Keratinocyte (primary cell): Measurements from ENCODE around the gene EIF3D.

Source experiments
- EZH2 ChIP-seq: IDR thresholded peaks from one replicate; pipeline ENCODE4 v1.6.1; 2012; ENCODE audit warnings: inconsistent platforms, mild to moderate bottlenecking, low read length, moderate library complexity
- TF ChIP-seq, protein P1 (sequence below), 3 experiments: IDR thresholded peaks in 1 of 3; conservative IDR thresholded peaks in 1 of 3; optimal IDR thresholded peaks in 1 of 3; 2 replicates in 2 of 3; 3 replicates in 1 of 3; pipeline versions ENCODE3 to v1.5.1; 2011; ENCODE audit warnings: low read length in 3 of 3, mild to moderate bottlenecking in 3 of 3, moderate library complexity in 2 of 3, control low read depth in 1 of 3, inconsistent platforms in 1 of 3; ENCODE audit not compliant: insufficient read depth in 2 of 3; ENCODE audit errors: extremely low read depth in 1 of 3

DNA sequence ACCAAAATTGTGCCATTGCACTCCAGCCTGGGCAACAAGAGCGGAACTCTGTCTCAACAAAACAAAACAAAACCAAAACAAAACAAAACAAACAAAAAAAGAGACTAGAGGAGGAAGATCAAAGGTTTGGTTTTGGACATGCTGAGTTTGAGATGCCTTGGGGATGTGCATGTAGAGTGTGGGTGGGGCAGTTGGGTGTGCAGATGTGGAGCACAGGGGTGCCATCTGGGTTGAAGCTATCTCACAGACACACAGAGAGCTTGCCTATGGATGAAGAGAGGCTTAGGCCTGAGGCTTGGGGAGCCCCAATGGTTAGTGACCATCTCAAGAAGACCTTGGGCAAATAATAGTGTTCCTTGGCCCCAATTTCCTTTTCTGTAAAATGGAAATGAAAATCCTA lies 45.8 kb upstream of the EIF3D start:
- TF ChIP-seq, protein P1, sequence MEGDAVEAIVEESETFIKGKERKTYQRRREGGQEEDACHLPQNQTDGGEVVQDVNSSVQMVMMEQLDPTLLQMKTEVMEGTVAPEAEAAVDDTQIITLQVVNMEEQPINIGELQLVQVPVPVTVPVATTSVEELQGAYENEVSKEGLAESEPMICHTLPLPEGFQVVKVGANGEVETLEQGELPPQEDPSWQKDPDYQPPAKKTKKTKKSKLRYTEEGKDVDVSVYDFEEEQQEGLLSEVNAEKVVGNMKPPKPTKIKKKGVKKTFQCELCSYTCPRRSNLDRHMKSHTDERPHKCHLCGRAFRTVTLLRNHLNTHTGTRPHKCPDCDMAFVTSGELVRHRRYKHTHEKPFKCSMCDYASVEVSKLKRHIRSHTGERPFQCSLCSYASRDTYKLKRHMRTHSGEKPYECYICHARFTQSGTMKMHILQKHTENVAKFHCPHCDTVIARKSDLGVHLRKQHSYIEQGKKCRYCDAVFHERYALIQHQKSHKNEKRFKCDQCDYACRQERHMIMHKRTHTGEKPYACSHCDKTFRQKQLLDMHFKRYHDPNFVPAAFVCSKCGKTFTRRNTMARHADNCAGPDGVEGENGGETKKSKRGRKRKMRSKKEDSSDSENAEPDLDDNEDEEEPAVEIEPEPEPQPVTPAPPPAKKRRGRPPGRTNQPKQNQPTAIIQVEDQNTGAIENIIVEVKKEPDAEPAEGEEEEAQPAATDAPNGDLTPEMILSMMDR (optimal IDR thresholded peaks at IDR 0.05 in 1 of 3, IDR thresholded peaks at IDR 0.05 in 1 of 3, conservative IDR thresholded peaks at IDR 0.05 in 1 of 3; ENCODE audit: extremely low read depth in 1 of 3, insufficient read depth in 2 of 3, low read length in 3 of 3): no peak
- TF ChIP-seq EZH2: no peak
